Fibroblast of the aortic adventitia (primary cell): ENCODE results near the gene CDV3. TPM values are rescaled to one million over a fixed set of nuclear protein-coding genes. Genes with fewer than 3 reads are reported as not detected.

Experiments used
- DNase-seq: peaks from one replicate; pipeline ENCODE4 v3.0.0-alpha.2; 2010; ENCODE audit warnings: low read depth
- H3K4me3 ChIP-seq: 2 replicates; pipeline ENCODE4 v1.5.1; 2011; ENCODE audit warnings: low read depth, mild to moderate bottlenecking, control low read depth, low read length, moderate library complexity
- total RNA-seq: library from RNA; depleted of rRNA; stranded (reverse); fragments of >200 nt; gene quantifications from 2 replicates; pipeline ENCODE4 v1.2.3, GENCODE V29; 2012; ENCODE audit warnings: low replicate concordance
- TF ChIP-seq, protein P1 (sequence below): IDR thresholded peaks from 2 replicates; pipeline ENCODE4 v1.5.1; 2011; ENCODE audit warnings: mild to moderate bottlenecking, low read length, control low read depth, inconsistent platforms; ENCODE audit not compliant: insufficient read depth

CDV3 gene
- total RNA-seq, 1 donor: 127 TPM

DNA sequence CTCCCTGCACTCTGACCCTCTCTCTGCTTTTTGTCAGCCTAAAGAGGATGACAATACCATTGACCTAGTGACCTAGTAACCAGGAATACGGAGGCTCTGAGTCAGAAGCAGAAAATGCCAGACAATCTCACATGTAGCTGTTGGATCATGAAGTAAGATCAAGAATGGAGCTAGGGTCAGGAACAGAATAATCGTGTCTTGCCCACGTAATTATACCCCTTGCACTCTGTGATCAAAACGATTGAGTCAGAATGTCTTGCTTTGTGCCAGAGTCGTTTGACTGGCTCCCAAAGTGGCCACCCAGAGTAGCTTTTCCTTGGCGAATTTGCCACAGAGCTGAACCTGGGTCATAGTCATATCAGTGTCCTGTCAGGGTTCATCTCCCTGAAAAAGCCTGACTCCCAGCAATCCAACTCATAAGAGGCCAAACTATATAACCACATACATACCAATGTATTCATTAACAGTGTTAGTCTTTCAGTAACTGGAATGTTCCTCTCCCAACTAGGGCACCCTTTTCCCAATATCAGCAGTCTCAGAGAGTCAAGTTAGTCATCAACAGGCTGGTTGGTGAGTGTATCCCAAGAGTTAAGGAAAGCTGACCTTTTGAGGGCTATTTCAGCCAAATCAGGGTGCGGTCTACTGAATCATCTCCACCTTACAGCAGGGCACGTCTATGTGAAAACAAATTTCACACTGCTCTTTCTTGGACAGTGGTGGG is 5.0 kb upstream of the CDV3 start:
- TF ChIP-seq, protein P1, sequence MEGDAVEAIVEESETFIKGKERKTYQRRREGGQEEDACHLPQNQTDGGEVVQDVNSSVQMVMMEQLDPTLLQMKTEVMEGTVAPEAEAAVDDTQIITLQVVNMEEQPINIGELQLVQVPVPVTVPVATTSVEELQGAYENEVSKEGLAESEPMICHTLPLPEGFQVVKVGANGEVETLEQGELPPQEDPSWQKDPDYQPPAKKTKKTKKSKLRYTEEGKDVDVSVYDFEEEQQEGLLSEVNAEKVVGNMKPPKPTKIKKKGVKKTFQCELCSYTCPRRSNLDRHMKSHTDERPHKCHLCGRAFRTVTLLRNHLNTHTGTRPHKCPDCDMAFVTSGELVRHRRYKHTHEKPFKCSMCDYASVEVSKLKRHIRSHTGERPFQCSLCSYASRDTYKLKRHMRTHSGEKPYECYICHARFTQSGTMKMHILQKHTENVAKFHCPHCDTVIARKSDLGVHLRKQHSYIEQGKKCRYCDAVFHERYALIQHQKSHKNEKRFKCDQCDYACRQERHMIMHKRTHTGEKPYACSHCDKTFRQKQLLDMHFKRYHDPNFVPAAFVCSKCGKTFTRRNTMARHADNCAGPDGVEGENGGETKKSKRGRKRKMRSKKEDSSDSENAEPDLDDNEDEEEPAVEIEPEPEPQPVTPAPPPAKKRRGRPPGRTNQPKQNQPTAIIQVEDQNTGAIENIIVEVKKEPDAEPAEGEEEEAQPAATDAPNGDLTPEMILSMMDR: no peak
- DNase-seq: peak; percentile 87
- no peak overlapping the region for H3K4me3 ChIP-seq

DNA sequence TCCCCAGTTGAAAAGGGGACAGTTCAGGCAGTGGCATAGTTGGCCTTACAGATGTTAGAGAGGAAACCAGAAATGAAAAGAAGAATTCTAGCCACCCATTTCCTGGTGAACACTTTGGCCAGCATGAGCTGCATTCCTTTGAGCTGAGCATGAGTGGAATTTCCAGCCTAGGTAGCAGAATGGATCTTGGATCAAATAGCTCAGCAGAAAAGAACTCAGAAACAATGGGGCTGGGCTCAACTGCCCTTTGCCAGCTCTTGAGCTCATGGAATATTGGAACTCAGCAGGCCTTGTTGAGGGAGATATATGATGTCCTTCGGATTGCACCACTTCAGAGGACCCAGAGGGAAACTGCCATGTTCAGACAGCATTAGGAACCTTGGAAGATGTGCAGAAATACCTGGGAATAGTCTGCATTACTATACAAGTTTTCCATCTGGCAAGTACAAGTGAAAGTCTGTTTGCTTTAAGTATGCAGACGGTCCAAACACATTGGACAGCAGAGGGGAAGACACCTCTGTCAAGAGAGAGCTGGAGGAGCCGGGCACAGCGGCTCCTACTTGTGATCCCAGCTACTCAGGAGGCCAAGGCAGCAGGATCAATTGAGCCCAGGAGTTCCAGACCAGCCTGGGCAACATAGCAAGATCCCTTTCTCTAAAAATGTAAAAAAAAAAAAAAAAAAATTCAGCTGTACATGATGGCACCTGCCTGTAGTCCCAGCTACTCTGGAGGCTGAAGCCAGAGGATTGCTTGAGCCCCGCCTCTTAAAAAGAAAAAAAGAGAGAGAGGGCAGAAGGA is 3.1 kb upstream of the CDV3 start:
- TF ChIP-seq, protein P1: no peak
- peak; percentile 95 for DNase-seq
- no peak overlapping the region for H3K4me3 ChIP-seq

DNA sequence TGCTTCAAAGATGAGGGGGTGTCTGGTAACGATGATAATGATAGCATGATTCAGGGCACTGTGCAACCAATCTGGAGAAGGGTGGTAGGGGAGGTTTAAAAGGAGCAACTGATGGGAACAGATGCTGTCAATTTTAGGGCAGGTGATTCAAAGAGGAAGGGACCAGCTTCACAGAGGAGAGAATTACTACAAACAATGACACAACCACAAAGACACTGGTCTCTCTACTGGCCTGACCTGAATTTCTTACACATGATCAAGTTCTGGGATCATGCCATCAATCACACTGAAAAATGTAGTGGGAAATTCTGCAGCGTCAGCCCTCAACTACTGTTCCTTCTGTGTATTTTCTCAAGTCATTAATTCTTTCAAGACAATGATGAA is 2.6 kb upstream of the CDV3 start:
- peak; percentile 28 for DNase-seq
- TF ChIP-seq, protein P1: no peak
- no peak overlapping the region for H3K4me3 ChIP-seq

DNA sequence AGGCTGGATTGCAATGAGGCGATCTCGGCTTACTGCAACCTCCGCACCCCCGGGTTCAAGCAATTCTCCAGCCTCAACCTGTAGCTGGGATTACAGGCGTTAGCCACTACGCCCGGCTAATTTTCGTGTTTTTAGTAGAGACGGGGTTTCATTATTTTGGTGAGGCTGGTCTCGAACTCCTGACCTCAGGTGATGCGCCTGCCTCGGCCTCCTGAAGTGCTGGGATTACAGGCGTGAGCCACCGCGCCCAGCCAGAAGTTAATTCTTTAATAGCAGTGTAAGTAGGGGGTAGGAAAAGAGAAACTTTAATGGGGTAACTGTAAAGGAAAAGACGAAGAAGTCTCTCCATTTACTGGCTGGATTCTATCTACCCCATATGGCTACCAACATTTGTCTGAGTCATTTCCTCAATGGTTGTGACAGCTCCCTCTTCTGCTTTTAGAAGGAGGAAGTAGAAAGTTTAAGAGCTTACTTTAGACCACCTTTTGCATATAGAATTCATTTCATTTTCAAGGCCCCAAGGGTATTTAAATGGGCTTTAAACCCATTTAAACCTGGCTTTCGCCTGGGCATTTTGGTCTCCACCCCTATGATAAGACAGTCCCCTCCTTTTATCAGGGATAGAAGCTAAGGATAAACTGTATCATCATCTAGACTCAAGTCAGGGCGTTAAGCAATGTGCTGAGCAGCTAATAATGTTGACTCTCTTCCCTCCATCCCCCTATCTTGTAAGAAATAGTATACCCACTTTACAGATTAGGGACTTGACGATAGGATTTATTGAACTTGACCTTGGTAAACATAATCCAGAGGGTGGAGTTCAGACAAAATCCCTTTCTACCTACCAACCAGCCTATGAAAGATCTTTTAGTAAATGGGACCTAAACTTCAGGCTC is 1.1 kb upstream of the CDV3 start:
- TF ChIP-seq, protein P1: no peak
- peak overlapping the region; percentile 47 for H3K4me3 ChIP-seq
- no peak for DNase-seq

DNA sequence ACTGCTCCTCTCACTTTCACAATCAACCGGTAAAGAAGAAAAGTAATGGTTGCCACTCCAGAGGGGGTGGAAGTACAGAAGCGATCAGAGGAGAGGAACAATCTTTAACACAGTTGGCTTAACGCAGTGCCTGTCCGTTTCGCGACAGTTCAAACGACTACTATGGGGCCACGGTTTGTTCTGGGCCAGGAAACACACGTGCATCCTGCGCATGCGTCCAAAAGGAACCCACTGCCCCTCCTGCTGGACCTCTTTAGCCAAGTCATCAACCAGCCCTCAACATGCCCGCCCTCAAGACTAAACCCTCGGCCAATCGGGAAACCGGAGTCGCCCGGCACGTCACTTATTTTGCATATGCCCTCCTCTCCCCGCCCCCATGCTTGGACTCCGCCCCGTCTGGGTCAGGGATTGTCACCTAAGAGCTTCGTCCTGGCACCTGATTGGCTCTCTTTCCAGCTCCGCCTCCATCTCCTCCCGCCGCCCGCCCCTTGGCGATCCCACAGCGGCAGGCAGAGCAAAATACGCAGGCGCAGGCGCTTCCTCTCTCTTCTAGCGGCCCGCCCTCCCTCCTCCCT is 345 bp upstream of the CDV3 start:
- H3K4me3 ChIP-seq: peak overlapping the region; percentile 80
- peak; percentile 100 for DNase-seq
- TF ChIP-seq, protein P1: peak; percentile 22

DNA sequence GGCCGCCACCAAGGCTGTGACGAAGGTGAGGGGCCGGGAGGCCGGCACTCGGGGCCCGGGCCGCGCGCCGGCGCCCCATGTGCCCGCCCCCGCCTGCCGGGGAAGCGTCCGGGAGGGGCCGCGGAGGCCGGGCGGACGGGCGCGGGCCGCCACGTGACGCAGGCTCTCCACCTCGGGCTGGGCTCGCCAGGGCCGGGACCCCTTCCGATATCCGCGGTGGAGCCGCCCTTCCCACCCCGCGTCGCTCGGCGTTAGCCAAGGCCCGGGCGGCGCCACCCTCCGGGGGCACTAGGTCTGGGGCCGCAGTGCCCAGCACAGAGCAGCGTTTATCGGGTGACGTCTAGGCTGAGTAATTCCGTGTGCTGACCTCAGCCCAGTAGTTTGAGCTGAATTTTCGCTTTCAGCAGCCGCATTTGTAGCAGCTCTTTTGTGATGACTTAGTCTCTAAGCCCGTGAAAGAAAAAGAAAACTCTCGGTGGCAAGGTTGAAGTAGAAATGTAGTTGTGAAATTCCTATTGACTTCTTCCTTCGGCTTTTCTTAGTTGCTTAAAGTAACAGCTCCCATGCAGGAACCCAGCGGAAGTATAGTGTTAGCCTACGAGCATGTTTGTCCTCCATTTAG is 885 bp downstream of the CDV3 start:
- peak overlapping the region; percentile 80 for H3K4me3 ChIP-seq
- DNase-seq: peak; percentile 76
- TF ChIP-seq, protein P1: peak; percentile 12
